NB4 (cell line): ENCODE measurements around the gene IRX2.

Experiments used
- POLR2A ChIP-seq: IDR thresholded peaks from 2 replicates; pipeline ENCODE4 v1.6.1; 2011; ENCODE audit warnings: mild to moderate bottlenecking; ENCODE audit not compliant: insufficient read length; ENCODE audit errors: extremely low read depth
- TF ChIP-seq, protein P1 (sequence below): IDR thresholded peaks from one replicate; pipeline ENCODE4 v1.5.1; 2012; ENCODE audit warnings: low read depth, low read length

DNA sequence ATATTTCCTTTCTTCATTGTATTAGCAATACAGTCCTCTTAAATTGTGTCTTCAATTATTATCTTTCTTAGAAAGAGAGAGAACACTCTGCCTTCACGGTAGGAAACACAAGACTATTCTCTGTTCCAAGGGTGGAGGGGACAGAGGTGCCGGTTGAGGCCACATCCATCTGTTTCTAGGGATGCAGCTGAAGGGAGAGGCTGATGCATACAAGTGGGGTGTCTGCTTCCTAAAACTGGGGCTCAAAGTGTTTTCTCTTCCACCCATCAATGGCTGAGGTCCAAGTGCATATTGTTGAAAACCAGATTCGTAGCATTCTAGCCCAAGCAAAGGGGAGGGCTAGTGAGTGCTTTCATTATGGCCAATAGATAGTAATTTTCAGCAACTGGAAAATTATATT is 9.5 kb downstream of the IRX2 start:
- TF ChIP-seq POLR2A = no peak
- TF ChIP-seq, protein P1, sequence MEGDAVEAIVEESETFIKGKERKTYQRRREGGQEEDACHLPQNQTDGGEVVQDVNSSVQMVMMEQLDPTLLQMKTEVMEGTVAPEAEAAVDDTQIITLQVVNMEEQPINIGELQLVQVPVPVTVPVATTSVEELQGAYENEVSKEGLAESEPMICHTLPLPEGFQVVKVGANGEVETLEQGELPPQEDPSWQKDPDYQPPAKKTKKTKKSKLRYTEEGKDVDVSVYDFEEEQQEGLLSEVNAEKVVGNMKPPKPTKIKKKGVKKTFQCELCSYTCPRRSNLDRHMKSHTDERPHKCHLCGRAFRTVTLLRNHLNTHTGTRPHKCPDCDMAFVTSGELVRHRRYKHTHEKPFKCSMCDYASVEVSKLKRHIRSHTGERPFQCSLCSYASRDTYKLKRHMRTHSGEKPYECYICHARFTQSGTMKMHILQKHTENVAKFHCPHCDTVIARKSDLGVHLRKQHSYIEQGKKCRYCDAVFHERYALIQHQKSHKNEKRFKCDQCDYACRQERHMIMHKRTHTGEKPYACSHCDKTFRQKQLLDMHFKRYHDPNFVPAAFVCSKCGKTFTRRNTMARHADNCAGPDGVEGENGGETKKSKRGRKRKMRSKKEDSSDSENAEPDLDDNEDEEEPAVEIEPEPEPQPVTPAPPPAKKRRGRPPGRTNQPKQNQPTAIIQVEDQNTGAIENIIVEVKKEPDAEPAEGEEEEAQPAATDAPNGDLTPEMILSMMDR = no peak
